Type B pancreatic cell (in vitro differentiated cells): ENCODE measurements around the gene CAV2. TPM values are rescaled to one million over a fixed set of nuclear protein-coding genes. Genes with fewer than 3 reads are reported as not detected.

Experiments used
- DNase-seq: peaks from one replicate; pipeline ENCODE4 v3.0.0; 2021; ENCODE audit warnings: mixed read lengths; ENCODE audit not compliant: unreplicated experiment; ENCODE audit errors: extremely low spot score
- H3K27ac Mint-ChIP-seq: 2 replicates; pipeline ENCODE4 v1.8.0; 2021; ENCODE audit warnings: mild to moderate bottlenecking, mixed read lengths
- H3K27me3 Mint-ChIP-seq: 2 replicates; pipeline ENCODE4 v1.8.0; 2021; ENCODE audit warnings: mixed read lengths
- H3K36me3 Mint-ChIP-seq: 2 replicates; pipeline ENCODE4 v1.8.0; 2021; ENCODE audit warnings: mixed read lengths
- H3K4me1 Mint-ChIP-seq: one replicate; pipeline ENCODE4 v1.8.0; 2021; ENCODE audit warnings: mixed read lengths; ENCODE audit not compliant: unreplicated experiment
- H3K4me3 Mint-ChIP-seq: 2 replicates; pipeline ENCODE4 v1.8.0; 2021; ENCODE audit warnings: mild to moderate bottlenecking, mixed read lengths
- H3K9me3 Mint-ChIP-seq: 2 replicates; pipeline ENCODE4 v1.8.0; 2021; ENCODE audit warnings: mixed read lengths
- total RNA-seq: library from RNA; stranded (reverse); gene quantifications from 2 replicates; pipeline ENCODE4 v1.2.1, GENCODE V29; 2021; ENCODE audit warnings: low replicate concordance
- TF ChIP-seq, protein P1 (sequence below): fragments of 200-600 bp; sonication (generic); conservative IDR thresholded peaks from 2 replicates; pipeline ENCODE4 v1.5.0; 2021; ENCODE audit warnings: antibody characterized with exemption, mild to moderate bottlenecking

CAV2 gene
- total RNA-seq, 1 donor from 2014 or later, result 12.8 TPM

DNA sequence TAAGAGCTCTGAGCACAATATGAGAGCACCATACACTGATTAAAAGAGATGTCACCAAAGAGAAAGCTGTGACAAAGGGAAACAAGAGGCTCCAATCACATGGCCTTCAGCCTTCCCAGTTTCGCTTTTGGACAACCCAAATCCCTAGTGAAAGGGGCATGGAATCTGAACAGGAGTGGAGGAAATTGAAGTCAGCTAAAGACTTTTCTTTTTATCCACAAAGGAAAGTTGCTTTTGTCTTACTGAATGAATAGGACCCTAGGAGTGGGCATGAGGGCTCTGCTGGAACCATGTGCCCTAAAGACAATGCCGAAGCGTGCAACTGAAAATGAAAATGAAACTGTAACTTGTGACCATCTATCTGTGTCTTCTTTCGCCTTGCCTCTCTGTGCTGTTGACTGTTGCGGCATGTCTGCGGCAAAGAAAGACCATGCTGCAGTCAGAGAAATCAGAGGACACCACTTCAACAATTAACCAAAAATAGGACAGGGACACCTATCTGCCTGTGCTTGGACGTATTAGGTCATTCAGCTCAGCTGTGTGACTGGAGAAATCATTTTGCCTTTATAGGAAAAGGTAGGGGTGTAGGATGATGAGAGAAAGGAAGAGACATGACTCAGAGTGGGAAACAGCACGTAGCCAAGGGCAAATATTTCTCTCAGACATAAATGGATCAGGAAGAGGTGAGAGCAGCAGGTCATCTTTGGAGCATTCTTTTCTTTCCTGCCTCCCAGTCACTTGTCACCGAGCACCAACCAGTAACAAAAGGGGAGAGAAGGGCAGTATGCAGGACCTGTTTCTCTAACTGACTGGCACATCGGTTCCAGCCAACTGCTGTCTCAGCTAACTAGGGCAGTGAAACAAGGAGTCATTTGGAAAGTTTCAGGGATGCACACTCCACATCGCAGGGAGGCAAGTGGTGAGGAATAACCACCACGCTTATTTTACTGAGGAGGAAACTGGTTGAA, 12.3 kb downstream of the CAV2 start:
- Mint-ChIP-seq H3K9me3 (no peaks in the 10 kb centered on the region), H3K4me1 (peaks cover 10% of the 10 kb centered on the region), H3K27me3 (peaks cover 6% of the 10 kb centered on the region), H3K27ac (peak overlapping the region; percentile 63), H3K4me3 (peak overlapping the region; percentile 73), H3K36me3 (no peaks in the 10 kb centered on the region)
- TF ChIP-seq, protein P1, sequence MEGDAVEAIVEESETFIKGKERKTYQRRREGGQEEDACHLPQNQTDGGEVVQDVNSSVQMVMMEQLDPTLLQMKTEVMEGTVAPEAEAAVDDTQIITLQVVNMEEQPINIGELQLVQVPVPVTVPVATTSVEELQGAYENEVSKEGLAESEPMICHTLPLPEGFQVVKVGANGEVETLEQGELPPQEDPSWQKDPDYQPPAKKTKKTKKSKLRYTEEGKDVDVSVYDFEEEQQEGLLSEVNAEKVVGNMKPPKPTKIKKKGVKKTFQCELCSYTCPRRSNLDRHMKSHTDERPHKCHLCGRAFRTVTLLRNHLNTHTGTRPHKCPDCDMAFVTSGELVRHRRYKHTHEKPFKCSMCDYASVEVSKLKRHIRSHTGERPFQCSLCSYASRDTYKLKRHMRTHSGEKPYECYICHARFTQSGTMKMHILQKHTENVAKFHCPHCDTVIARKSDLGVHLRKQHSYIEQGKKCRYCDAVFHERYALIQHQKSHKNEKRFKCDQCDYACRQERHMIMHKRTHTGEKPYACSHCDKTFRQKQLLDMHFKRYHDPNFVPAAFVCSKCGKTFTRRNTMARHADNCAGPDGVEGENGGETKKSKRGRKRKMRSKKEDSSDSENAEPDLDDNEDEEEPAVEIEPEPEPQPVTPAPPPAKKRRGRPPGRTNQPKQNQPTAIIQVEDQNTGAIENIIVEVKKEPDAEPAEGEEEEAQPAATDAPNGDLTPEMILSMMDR, result no peak
- no peak for DNase-seq

DNA sequence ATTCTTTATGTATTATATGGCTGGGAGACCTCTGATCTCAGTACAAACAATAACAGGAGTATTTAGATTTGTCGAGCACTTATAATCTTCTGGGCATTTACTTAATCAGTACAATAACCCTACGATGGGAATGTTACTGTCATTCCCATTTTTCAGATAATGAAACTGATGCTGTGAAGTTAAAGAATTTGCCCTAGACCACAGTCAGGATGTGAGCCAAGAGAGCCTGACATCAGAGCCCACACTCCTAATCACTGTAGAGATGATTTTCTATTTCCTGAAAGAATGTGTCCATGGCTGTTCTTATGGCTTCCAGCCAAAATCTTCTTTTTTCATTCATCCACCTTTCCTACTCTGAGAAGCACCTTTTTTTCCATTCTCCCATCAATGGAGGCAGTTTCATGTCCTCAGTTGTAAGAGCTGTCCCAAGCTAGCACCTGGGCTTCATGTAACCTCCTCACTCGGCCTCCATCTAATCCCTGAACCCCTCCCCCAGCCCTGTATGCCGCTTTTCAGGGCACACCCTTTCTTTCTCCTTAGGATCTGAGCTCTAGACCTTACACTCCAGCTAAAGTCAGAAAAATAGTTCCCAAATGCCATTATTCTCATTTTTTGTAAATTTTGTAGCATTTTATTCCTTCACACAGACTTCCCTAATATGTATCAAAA, 13.1 kb downstream of the CAV2 start:
- Mint-ChIP-seq H3K4me3 (peak overlapping the region; percentile 13), H3K27me3 (peaks cover 6% of the 10 kb centered on the region), H3K9me3 (no peaks in the 10 kb centered on the region), H3K36me3 (no peaks in the 10 kb centered on the region), H3K4me1 (peaks cover 10% of the 10 kb centered on the region), H3K27ac (peak overlapping the region; percentile 63)
- TF ChIP-seq, protein P1, result no peak
- DNase-seq, result no peak

DNA sequence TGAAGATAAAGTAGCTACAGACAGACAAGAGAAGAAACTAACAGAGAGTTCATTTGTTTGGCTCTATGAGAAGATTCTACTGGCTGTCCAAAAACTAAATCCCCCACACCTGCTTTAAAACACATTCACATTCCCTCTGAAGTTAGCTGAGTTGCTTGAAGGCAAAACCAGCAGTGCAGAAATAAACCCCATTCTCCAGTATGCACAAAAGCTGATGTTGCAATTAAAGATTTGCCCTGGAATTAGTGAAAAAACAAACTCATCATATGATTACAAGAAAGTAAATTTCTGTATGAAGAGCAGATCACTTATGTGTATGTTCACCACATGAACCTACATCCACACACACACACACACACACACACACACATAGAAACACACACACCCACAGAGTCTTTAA, 16.0 kb downstream of the CAV2 start:
- no peaks in the 10 kb centered on the region for H3K36me3 Mint-ChIP-seq
- H3K4me1 Mint-ChIP-seq, result peaks cover 10% of the 10 kb centered on the region
- H3K27ac Mint-ChIP-seq, result no peak overlapping the region
- peaks cover 6% of the 10 kb centered on the region for H3K27me3 Mint-ChIP-seq
- no peak for DNase-seq
- H3K4me3 Mint-ChIP-seq, result no peak overlapping the region
- TF ChIP-seq, protein P1, result no peak
- H3K9me3 Mint-ChIP-seq, result no peaks in the 10 kb centered on the region

DNA sequence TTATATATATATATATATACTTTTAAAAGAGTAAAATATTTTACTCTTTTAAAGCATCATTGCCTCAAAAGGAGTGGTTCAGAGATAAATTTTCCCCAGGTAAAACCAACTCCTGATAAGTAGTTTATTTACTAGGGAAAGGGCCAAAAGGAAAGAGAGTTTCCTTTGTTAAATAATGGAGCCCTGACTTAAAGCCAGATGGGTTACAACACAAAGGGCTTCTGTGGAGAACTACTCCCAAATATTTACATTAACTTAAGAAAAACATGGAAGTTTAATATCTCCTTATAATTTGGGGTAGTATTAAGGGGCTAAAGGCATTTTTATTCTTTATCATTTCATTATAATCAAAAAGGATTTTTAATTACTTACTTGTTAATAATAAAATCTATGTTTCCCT, 16.8 kb downstream of the CAV2 start:
- DNase-seq, result no peak
- H3K9me3 Mint-ChIP-seq, result no peaks in the 10 kb centered on the region
- H3K4me1 Mint-ChIP-seq, result peaks cover 8% of the 10 kb centered on the region
- peaks cover 10% of the 10 kb centered on the region for H3K27me3 Mint-ChIP-seq
- H3K27ac Mint-ChIP-seq, result no peak overlapping the region
- TF ChIP-seq, protein P1, result no peak
- H3K36me3 Mint-ChIP-seq, result no peaks in the 10 kb centered on the region
- no peak overlapping the region for H3K4me3 Mint-ChIP-seq

DNA sequence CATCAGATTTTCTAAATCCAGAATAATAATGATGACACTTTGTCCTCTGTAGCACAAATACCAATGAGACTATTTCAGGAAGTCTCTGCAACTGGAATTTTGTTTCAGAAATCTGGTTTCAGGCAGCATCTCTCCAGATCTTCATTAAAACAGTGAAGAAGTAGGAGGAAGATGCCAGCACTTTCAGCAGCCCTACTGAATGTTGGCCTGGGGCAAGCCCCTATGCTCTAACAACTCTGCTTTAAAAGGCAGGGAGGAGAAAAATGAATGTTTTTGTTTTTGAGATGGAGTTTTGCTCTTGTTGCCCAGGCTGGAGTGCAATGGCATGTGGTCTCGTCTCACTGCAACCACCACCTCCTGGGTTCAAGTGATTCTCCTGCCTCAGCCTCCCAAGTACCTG, 18.1 kb downstream of the CAV2 start:
- no peak overlapping the region for H3K4me3 Mint-ChIP-seq
- DNase-seq, result no peak
- no peaks in the 10 kb centered on the region for H3K36me3 Mint-ChIP-seq
- no peak overlapping the region for H3K27ac Mint-ChIP-seq
- H3K4me1 Mint-ChIP-seq, result peaks cover under 1% of the 10 kb centered on the region
- TF ChIP-seq, protein P1, result no peak
- peaks cover 17% of the 10 kb centered on the region for H3K27me3 Mint-ChIP-seq
- no peaks in the 10 kb centered on the region for H3K9me3 Mint-ChIP-seq
